Measurements from ENCODE around the gene THEM4. TPM values are rescaled to one million over a fixed set of nuclear protein-coding genes. Genes with fewer than 3 reads are reported as not detected.
"Not testable (repeated sequence)": the region's sequence is repeated elsewhere in the genome, so short reads cannot be mapped to it uniquely, and the experiment has no call there.

The THEM4 gene
- total RNA-seq, 2 experiments from 2014 or later, result 19.1 to 20.9 TPM

DNA sequence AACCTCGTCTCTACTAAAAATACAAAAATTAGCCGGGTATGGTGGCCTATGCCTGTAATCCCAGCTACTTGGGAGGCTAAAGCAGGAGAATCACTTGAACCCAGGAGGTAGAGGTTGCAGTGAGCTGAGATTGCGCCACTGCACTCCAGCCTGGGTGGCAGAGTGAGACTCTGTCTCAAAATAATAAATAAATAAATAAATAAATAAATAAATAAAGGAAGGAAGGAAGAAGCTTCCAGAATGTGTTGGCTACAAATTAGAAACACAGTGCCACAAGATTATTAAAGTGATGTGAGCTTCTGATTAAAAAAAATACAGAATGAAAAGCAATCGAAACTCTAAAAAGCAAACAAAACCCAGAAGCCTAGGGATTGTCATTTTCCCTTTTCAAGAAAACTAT is 25.4 kb downstream of the THEM4 start:
- not testable (repeated sequence) for ATAC-seq; DNase-seq; H3K27me3 Mint-ChIP-seq; H3K27ac Mint-ChIP-seq; H3K4me1 Mint-ChIP-seq; H3K4me3 Mint-ChIP-seq; H3K9me3 Mint-ChIP-seq (ENCODE audit: low read depth)
- CTCF ChIA-PET, result interaction anchor here (1.0 to 1.8 kb wide), 4 partner anchors 9 to 130 kb away, joined by 3 to 4 read pairs (median 4); no protein-coding TSS in a partner anchor
- H3K36me3 Mint-ChIP-seq, result peaks cover 21% of the 10 kb centered on the region

GRCh38 chr1:151882918-151883317 is 26.4 kb downstream of the THEM4 start:
- not testable (repeated sequence) for H3K4me3 Mint-ChIP-seq; ATAC-seq; DNase-seq; H3K4me1 Mint-ChIP-seq; H3K9me3 Mint-ChIP-seq (ENCODE audit: low read depth); H3K27ac Mint-ChIP-seq; H3K27me3 Mint-ChIP-seq
- peaks cover 16% of the 10 kb centered on the region for H3K36me3 Mint-ChIP-seq
- CTCF ChIA-PET, result interaction anchor here (0.6 to 2.5 kb wide), 6 partner anchors 11 to 289 kb away, joined by 3 to 11 read pairs (median 4); partner anchors contain the start of gene THEM5

- H3K27ac Mint-ChIP-seq, result no peak overlapping the region
- CTCF ChIA-PET, result interaction anchor here (0.6 to 2.5 kb wide), 10 partner anchors 8 to 289 kb away, joined by 3 to 11 read pairs (median 4); partner anchors contain the start of gene THEM5
- no peak overlapping the region for H3K4me3 Mint-ChIP-seq
- no peaks in the 10 kb centered on the region for H3K9me3 Mint-ChIP-seq (ENCODE audit: low read depth)
- no peaks in the 10 kb centered on the region for H3K4me1 Mint-ChIP-seq
- ATAC-seq, result no peak
- DNase-seq, result no peak
- peaks cover 14% of the 10 kb centered on the region for H3K36me3 Mint-ChIP-seq
- H3K27me3 Mint-ChIP-seq, result no peaks in the 10 kb centered on the region
Observed at GRCh38 chr1:151882466-151882865, 26.8 kb downstream of the THEM4 start.

DNA sequence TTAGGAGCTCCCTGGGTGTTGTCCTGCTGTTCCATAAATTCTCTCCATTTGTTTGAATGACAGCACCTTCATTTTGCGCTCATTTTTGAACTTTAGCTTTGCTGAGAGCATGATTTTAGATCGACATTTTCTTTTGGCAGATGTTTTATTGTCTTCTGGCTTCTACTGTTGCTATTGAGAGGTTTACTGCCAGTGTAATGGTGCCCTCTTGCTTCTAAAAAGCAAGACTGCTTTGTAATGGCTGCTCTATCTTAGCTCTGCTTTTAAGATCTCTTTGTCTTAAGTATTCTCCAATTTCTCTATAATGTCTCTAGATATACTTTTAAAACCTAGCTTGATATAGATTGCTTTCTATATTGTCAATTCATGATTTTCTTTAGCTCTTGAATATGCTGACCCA is 27.8 kb downstream of the THEM4 start:
- CTCF ChIA-PET, result interaction anchor here (0.7 to 2.5 kb wide), 11 partner anchors 9 to 288 kb away, joined by 3 to 11 read pairs (median 4); partner anchors contain the start of genes RIIAD1 and THEM5
- no peaks in the 10 kb centered on the region for H3K4me1 Mint-ChIP-seq
- H3K36me3 Mint-ChIP-seq, result peaks cover 13% of the 10 kb centered on the region
- H3K27ac Mint-ChIP-seq, result no peak overlapping the region
- H3K9me3 Mint-ChIP-seq (ENCODE audit: low read depth), result no peaks in the 10 kb centered on the region
- H3K27me3 Mint-ChIP-seq, result no peaks in the 10 kb centered on the region
- ATAC-seq (no peak), DNase-seq (no peak)
- H3K4me3 Mint-ChIP-seq, result no peak overlapping the region

- Mint-ChIP-seq H3K27ac (no peak overlapping the region), H3K9me3 (ENCODE audit: low read depth) (no peaks in the 10 kb centered on the region), H3K4me3 (no peak overlapping the region), H3K4me1 (peaks cover 4% of the 10 kb centered on the region), H3K27me3 (no peaks in the 10 kb centered on the region), H3K36me3 (peaks cover 18% of the 10 kb centered on the region)
- ATAC-seq (no peak), DNase-seq (no peak)
- CTCF ChIA-PET, result interaction anchor here (2.0 to 2.4 kb wide), 2 partner anchors 8 to 12 kb away, joined by 4 to 10 read pairs; no protein-coding TSS in a partner anchor
Observed at GRCh38 chr1:151875419-151876097, 33.8 kb downstream of the THEM4 start.

DNA sequence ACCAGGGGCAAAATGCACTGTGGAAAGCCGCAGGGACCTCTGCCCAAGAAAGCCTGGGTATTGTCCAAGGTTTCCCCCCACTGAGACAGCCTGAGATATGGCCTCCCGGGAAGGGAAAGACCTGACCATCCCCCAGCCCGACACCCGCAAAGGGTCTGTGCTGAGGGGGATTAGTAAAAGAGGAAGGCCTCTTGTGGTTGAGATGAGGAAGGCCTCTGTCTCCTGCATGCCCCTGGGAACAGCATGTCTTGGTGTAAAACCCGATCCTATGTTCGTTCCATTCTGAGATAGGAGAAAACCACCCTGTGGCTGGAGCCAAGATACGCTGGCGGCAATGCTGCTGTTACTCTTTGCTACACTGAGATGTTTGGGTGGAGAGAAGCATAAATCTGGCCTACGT is 36.5 kb downstream of the THEM4 start:
- H3K9me3 Mint-ChIP-seq (ENCODE audit: low read depth); CTCF ChIA-PET; H3K4me1 Mint-ChIP-seq; ATAC-seq; H3K27me3 Mint-ChIP-seq; H3K27ac Mint-ChIP-seq; DNase-seq; H3K4me3 Mint-ChIP-seq: not testable (repeated sequence)
- peaks cover 18% of the 10 kb centered on the region for H3K36me3 Mint-ChIP-seq

DNA sequence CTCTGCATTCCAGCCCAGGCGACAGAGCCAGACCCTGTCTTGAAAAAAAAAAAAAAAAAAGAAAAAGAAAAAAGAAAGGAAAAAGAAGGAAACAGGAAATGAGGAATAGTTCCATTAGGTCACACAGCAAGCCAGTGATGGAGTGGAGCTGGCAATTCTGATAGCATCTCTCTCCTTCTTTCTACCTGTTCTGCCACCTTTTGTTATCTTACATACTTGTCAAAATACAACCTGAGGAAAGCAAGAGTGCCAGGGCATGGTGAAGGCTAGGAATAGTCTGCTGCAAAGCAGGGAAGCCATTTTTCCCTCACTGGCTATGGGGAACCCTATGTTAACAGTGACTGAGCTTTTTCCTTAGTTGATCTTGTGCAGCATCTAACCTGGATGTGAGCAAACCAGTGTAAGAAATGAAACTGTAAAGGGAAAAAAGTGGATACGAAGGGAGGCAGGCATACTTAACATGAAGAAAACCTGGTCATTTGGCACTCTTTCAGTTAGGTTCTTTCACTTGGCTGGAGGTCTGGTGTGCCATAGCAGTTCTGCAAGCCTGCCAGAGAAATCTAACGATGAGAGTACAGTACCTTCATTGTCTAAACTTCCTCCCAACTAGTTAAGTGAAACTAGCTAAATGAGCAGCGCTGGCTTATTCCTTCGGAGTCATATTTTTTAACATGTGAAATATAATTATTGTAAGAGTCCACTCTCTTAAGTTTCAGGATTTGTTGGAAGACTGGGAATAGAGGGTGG is 37.9 kb downstream of the THEM4 start:
- H3K4me3 Mint-ChIP-seq, result no peak overlapping the region
- no peak for ATAC-seq

DNA sequence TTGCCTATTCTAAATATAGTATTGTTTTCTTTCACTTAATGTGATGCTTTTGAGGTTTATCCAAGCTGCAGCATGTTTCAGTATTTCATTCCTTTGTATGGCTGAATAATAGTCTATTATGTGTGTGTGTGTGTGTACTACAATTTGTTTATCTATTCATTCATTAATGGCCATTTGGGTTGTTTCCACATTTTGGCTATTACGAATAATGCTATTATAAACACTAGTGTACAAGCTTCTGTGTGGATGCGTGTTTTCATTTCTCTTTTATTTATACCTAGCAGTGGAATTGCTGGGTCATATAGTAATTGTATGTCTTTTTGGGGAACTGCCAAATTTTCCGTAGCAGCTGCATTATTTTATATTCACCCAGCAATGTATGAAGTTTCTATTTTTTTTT is 40.8 kb downstream of the THEM4 start:
- Mint-ChIP-seq H3K9me3 (ENCODE audit: low read depth) (no peaks in the 10 kb centered on the region), H3K27ac (no peak overlapping the region), H3K36me3 (peaks cover 2% of the 10 kb centered on the region), H3K4me1 (peaks cover 2% of the 10 kb centered on the region), H3K27me3 (peaks cover 5% of the 10 kb centered on the region), H3K4me3 (no peak overlapping the region)
- CTCF ChIA-PET, result no interaction called here
- ATAC-seq, result no peak
- DNase-seq, result no peak

More for the DNA sequence above, 37.9 kb downstream of the THEM4 start:
- CTCF ChIA-PET, result interaction anchor here (0.9 to 1.1 kb wide), 2 partner anchors 10 to 125 kb away, joined by 3 to 5 read pairs; no protein-coding TSS in a partner anchor
- Mint-ChIP-seq H3K4me1 (peaks cover 6% of the 10 kb centered on the region), H3K36me3 (peaks cover 12% of the 10 kb centered on the region), H3K27ac (no peak overlapping the region), H3K27me3 (peaks cover 5% of the 10 kb centered on the region), H3K9me3 (ENCODE audit: low read depth) (no peaks in the 10 kb centered on the region)
- DNase-seq, result no peak

- peaks cover 5% of the 10 kb centered on the region for H3K27me3 Mint-ChIP-seq
- H3K9me3 Mint-ChIP-seq (ENCODE audit: low read depth), result no peaks in the 10 kb centered on the region
- H3K36me3 Mint-ChIP-seq, result no peaks in the 10 kb centered on the region
- no peak for DNase-seq
- H3K4me1 Mint-ChIP-seq, result peaks cover 2% of the 10 kb centered on the region
- CTCF ChIA-PET, result no interaction called here
- no peak overlapping the region for H3K4me3 Mint-ChIP-seq
- ATAC-seq, result no peak
- no peak overlapping the region for H3K27ac Mint-ChIP-seq
Observed at GRCh38 chr1:151867765-151868411, 41.4 kb downstream of the THEM4 start.

- DNase-seq (no peak), ATAC-seq (no peak)
- no peak overlapping the region for H3K27ac Mint-ChIP-seq
- peaks cover 2% of the 10 kb centered on the region for H3K4me1 Mint-ChIP-seq
- H3K9me3 Mint-ChIP-seq (ENCODE audit: low read depth), result no peaks in the 10 kb centered on the region
- no peaks in the 10 kb centered on the region for H3K36me3 Mint-ChIP-seq
- H3K4me3 Mint-ChIP-seq, result no peak overlapping the region
- peaks cover 5% of the 10 kb centered on the region for H3K27me3 Mint-ChIP-seq
- CTCF ChIA-PET, result no interaction called here
Observed at GRCh38 chr1:151867321-151867720, 42.0 kb downstream of the THEM4 start.

- Mint-ChIP-seq H3K4me3 (no peak overlapping the region), H3K27ac (no peak overlapping the region), H3K4me1 (peaks cover 2% of the 10 kb centered on the region), H3K27me3 (peaks cover 5% of the 10 kb centered on the region), H3K36me3 (no peaks in the 10 kb centered on the region), H3K9me3 (ENCODE audit: low read depth) (no peaks in the 10 kb centered on the region)
- ATAC-seq (no peak), DNase-seq (no peak)
- CTCF ChIA-PET, result interaction anchor here (1.3 kb wide), 2 partner anchors 10 to 28 kb away, joined by 3 to 5 read pairs; partner anchors contain the start of gene THEM5
Observed at GRCh38 chr1:151864411-151864810, 44.9 kb downstream of the THEM4 start.

DNA sequence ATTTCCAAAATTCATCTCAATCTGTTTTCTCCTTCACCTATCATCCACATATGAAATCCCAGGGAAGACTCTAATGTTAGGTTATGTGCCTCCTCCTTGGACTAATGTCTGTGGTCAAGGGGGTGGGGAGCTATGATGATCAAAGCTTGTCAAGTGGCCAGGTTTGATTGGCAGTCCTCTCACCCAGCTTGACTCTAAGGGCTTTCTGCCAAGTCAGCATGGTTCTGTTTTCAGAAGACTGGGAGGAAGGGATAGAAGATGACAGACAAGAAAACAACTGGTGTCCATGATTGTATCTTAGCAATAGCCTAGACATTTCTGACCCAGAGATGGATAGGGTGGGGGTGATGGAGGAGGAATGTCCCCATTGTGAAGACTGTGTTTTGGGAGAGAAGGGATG is 46.7 kb downstream of the THEM4 start:
- ATAC-seq, result no peak
- Mint-ChIP-seq H3K4me3 (no peak overlapping the region), H3K36me3 (no peaks in the 10 kb centered on the region), H3K27me3 (peaks cover under 1% of the 10 kb centered on the region), H3K4me1 (no peaks in the 10 kb centered on the region), H3K9me3 (ENCODE audit: low read depth) (no peaks in the 10 kb centered on the region), H3K27ac (no peak overlapping the region)
- CTCF ChIA-PET, result interaction anchor here (1.4 kb wide), 1 partner anchor 15 kb away, joined by 3 read pairs; no protein-coding TSS in a partner anchor
- DNase-seq, result no peak

DNA sequence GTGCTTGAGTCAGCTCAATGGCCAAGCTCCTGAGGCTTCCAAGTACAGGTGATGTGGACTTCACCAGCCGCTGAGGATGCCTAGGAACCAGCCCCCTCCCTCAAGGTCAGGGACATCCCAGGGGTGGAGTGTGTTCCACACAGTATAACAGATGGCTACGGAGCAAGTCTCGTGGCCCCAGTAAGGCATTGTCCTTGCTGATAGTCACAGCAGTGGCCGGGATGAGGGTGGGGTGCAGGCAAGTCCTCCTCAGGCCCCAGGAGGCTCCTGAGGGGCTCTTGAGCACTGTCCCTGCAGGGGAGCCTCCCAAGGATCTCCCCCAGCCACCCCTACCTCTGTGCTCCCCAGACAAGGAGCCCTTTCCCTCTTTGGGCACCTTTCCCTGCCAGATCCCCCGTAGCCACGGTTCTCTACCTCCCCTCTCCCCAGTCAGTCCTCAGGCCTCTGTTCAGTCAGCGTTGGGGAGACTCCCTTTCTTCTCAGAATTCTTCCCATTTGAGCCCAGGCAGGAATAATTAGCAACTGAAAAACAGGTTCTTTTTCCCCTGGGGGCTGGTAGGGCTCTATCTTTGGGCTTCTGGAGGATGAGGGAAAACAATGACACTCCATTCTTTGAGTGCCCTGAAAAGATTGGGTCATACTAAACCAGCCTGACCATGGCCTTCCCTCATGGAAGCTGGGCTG is 48.7 kb downstream of the THEM4 start:
- Mint-ChIP-seq H3K27ac (no peak overlapping the region), H3K36me3 (no peaks in the 10 kb centered on the region)
- CTCF ChIA-PET, result no interaction called here

More for the DNA sequence above, 48.7 kb downstream of the THEM4 start:
- Mint-ChIP-seq H3K4me1 (no peaks in the 10 kb centered on the region), H3K4me3 (no peak overlapping the region), H3K27me3 (no peaks in the 10 kb centered on the region), H3K9me3 (ENCODE audit: low read depth) (no peaks in the 10 kb centered on the region)
- ATAC-seq (no peak), DNase-seq (no peak)
